Measurements from ENCODE around the gene VWA2. TPM values are rescaled to one million over a fixed set of nuclear protein-coding genes. Genes with fewer than 3 reads are reported as not detected.

Gene VWA2
- total and polyA plus RNA-seq, 2 donors from 2014 or later, result 0.17 to 6.5 TPM

DNA sequence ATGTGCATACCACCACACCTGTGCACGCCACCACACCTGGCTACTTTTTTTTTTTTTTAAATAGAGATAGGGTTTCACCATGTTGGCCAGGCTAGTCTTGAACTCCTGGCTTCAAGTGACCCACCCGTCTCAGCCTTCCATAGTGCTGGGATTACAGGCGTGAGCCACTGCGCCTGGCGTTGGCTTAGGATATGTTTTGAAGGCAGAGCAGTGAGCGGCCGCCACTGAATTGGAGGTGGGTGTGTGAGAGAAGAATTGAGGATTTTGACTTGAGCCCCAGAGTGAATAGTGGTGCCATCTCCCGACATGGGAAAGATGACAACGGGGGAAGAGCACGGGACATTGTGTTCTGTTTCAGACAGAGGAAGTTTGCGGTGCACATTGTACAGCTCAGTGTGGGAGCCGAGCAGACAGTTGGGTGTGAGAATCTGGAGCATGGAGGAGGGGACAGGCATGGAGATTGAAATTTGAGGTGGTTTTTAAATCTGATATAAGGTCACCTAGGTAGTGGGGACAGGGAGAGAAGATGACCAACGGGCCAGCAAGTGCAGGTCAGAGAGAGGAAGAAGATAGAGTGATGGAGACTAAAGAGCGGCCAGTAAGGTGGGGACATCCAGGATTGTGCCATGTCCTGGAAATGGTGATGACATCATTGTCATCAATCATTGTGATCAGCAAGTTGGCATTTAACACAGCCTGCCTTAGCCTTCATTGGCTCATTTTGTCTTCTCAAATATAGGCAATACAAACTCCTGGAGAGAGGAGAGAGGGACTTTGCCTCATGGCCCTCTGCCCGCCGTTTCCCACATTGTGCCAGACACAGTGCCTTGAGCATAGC, 35.8 kb downstream of the VWA2 start:
- FAIRE-seq, result no peak

DNA sequence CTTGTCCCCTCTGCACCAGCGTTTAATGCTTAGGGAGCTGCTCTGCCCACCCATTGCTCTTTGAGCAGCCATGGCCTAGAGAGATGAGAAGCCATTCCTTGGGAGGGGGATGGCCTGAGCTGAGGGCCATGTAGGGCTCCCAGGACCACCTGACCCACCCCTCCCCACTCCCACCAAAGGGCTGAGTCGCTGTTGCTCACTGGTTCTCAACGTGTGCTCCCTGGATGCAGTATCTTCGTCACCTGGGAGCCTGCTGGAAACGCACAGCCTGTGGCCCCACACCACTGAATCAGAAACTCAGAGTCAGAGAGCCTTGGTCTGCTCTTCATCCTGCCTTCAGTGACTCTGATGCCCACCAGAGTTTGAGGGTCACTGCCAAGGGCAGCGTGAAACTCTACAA, 37.0 kb downstream of the VWA2 start:
- Histone ChIP-seq H3K4me1 (ENCODE audit: control insufficient read depth in 2 of 3, insufficient read depth in 2 of 3, low read depth in 1 of 3, low read length in 3 of 3) (no peaks in the 10 kb centered on the region), H3K9ac (ENCODE audit: low read length in 3 of 3) (no peak overlapping the region), H3K9me3 (ENCODE audit: control insufficient read depth in 2 of 3, insufficient read depth in 1 of 3, low read length in 3 of 3) (no peaks in the 10 kb centered on the region), H3K27me3 (ENCODE audit: control insufficient read depth, insufficient read depth, low read length) (no peaks in the 10 kb centered on the region), H3K27ac (ENCODE audit: low read depth in 2 of 2, low read length in 2 of 2) (no peak overlapping the region), H3K36me3 (ENCODE audit: control insufficient read depth in 2 of 3, insufficient read depth in 3 of 3, low read length in 3 of 3) (no peaks in the 10 kb centered on the region), H3K4me3 (ENCODE audit: low read length in 3 of 3) (no peak overlapping the region)
- intact Hi-C loops (cut with DNase I), result no loop called here
- TF ChIP-seq, protein P1, sequence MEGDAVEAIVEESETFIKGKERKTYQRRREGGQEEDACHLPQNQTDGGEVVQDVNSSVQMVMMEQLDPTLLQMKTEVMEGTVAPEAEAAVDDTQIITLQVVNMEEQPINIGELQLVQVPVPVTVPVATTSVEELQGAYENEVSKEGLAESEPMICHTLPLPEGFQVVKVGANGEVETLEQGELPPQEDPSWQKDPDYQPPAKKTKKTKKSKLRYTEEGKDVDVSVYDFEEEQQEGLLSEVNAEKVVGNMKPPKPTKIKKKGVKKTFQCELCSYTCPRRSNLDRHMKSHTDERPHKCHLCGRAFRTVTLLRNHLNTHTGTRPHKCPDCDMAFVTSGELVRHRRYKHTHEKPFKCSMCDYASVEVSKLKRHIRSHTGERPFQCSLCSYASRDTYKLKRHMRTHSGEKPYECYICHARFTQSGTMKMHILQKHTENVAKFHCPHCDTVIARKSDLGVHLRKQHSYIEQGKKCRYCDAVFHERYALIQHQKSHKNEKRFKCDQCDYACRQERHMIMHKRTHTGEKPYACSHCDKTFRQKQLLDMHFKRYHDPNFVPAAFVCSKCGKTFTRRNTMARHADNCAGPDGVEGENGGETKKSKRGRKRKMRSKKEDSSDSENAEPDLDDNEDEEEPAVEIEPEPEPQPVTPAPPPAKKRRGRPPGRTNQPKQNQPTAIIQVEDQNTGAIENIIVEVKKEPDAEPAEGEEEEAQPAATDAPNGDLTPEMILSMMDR (IDR thresholded peaks at IDR 0.05; ENCODE audit: borderline replicate concordance, extremely low read depth, insufficient read depth), result no peak
- DNase-seq, result peak in 1 of 5 donors; percentile 20
- FAIRE-seq, result no peak

More for the DNA sequence above, 35.8 kb downstream of the VWA2 start:
- DNase-seq, result peak in 1 of 5 donors; percentile 27
- intact Hi-C loops (cut with DNase I), result no loop called here
- Histone ChIP-seq H3K9ac (ENCODE audit: low read length in 3 of 3) (no peak overlapping the region), H3K27me3 (ENCODE audit: control insufficient read depth, insufficient read depth, low read length) (no peaks in the 10 kb centered on the region), H3K27ac (ENCODE audit: low read depth in 2 of 2, low read length in 2 of 2) (no peak overlapping the region), H3K4me1 (ENCODE audit: control insufficient read depth in 2 of 3, insufficient read depth in 2 of 3, low read depth in 1 of 3, low read length in 3 of 3) (no peaks in the 10 kb centered on the region), H3K9me3 (ENCODE audit: control insufficient read depth in 2 of 3, insufficient read depth in 1 of 3, low read length in 3 of 3) (no peaks in the 10 kb centered on the region), H3K36me3 (ENCODE audit: control insufficient read depth in 2 of 3, insufficient read depth in 3 of 3, low read length in 3 of 3) (no peaks in the 10 kb centered on the region), H3K4me3 (ENCODE audit: low read length in 3 of 3) (no peak overlapping the region)
- TF ChIP-seq, protein P1 (IDR thresholded peaks at IDR 0.05; ENCODE audit: borderline replicate concordance, extremely low read depth, insufficient read depth), result no peak

GRCh38 chr10:114276671-114277070, 37.6 kb downstream of the VWA2 start:
- H3K36me3 ChIP-seq (ENCODE audit: control insufficient read depth in 2 of 3, insufficient read depth in 3 of 3, low read length in 3 of 3), result no peaks in the 10 kb centered on the region
- H3K9ac ChIP-seq (ENCODE audit: low read length in 3 of 3), result no peak overlapping the region
- FAIRE-seq (no peak), DNase-seq (peak in 1 of 5 donors; percentile 43)
- TF ChIP-seq, protein P1 (IDR thresholded peaks at IDR 0.05; ENCODE audit: borderline replicate concordance, extremely low read depth, insufficient read depth), result no peak
- H3K27me3 ChIP-seq (ENCODE audit: control insufficient read depth, insufficient read depth, low read length), result no peaks in the 10 kb centered on the region
- no peaks in the 10 kb centered on the region for H3K4me1 ChIP-seq (ENCODE audit: control insufficient read depth in 2 of 3, insufficient read depth in 2 of 3, low read depth in 1 of 3, low read length in 3 of 3)
- H3K9me3 ChIP-seq (ENCODE audit: control insufficient read depth in 2 of 3, insufficient read depth in 1 of 3, low read length in 3 of 3), result no peaks in the 10 kb centered on the region
- no peak overlapping the region for H3K4me3 ChIP-seq (ENCODE audit: low read length in 3 of 3)
- intact Hi-C loops (cut with DNase I), result no loop called here
- H3K27ac ChIP-seq (ENCODE audit: low read depth in 2 of 2, low read length in 2 of 2), result no peak overlapping the region
